Esophagus squamous epithelium (tissue), 4 donors: ENCODE data around the gene GEMIN5.

Experiments used
- POLR2A ChIP-seq, 4 donors: fragments of 450-650 bp; IDR thresholded peaks; one replicate each; pipeline ENCODE4 v1.6.1; 2017; ENCODE audit warnings: antibody characterized with exemption in 4 of 4, mild to moderate bottlenecking in 4 of 4, moderate library complexity in 3 of 4
- TF ChIP-seq, protein P1 (sequence below), 6 experiments: fragments of 450-650 bp in 4 of 6; fragments of 200-600 bp in 2 of 6; sonication (generic) in 2 of 6; IDR thresholded peaks; one replicate each; pipeline ENCODE4 v1.5.1; 2016 to 2019; ENCODE audit warnings: antibody characterized with exemption in 6 of 6, mild to moderate bottlenecking in 4 of 6, moderate library complexity in 4 of 6

DNA sequence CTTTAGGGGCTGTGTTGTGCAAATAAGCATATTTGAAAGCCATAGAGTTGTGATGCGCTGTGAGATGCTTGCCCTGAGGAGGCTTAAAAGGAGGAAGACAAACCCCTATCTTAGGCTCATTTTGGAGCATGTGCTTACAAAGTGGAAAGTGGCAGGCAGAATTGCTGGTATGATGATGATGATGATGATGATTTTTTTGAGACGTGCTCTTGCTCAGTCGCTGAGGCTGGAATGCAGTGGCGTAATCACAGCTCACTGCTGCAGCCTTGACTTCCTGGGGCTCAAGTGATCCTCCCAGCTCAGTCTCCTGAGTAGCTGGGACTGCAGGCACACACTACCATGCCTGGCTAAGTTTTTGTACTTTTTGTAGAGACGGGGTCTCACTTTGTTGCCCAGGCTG, 77.9 kb downstream of the GEMIN5 start:
- TF ChIP-seq, protein P1, sequence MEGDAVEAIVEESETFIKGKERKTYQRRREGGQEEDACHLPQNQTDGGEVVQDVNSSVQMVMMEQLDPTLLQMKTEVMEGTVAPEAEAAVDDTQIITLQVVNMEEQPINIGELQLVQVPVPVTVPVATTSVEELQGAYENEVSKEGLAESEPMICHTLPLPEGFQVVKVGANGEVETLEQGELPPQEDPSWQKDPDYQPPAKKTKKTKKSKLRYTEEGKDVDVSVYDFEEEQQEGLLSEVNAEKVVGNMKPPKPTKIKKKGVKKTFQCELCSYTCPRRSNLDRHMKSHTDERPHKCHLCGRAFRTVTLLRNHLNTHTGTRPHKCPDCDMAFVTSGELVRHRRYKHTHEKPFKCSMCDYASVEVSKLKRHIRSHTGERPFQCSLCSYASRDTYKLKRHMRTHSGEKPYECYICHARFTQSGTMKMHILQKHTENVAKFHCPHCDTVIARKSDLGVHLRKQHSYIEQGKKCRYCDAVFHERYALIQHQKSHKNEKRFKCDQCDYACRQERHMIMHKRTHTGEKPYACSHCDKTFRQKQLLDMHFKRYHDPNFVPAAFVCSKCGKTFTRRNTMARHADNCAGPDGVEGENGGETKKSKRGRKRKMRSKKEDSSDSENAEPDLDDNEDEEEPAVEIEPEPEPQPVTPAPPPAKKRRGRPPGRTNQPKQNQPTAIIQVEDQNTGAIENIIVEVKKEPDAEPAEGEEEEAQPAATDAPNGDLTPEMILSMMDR (IDR thresholded peaks at IDR 0.05) = no peak
- TF ChIP-seq POLR2A (IDR thresholded peaks at IDR 0.05) = peak in 1 of 4 donors; percentile 13
